HepG2 (cell line): ENCODE data around the gene INHBE. TPM values are rescaled to one million over a fixed set of nuclear protein-coding genes. Genes with fewer than 3 reads are reported as not detected.

Experiments used
- AKNA ChIP-seq: sonication (generic); formaldehyde crosslinking; IDR thresholded peaks from 2 replicates; pipeline ENCODE4 v1.4.0; 2020; ENCODE audit warnings: missing genetic modification reagents, borderline replicate concordance
- CEBPG ChIP-seq: IDR thresholded peaks from 2 replicates; pipeline ENCODE4 v1.6.1; 2016
- ZBTB33 ChIP-seq: sonication (generic); formaldehyde crosslinking; IDR thresholded peaks from 2 replicates; pipeline ENCODE4 v1.4.0; 2020; ENCODE audit warnings: missing genetic modification reagents
- ZNF724P ChIP-seq: sonication (generic); formaldehyde crosslinking; IDR thresholded peaks from 2 replicates; pipeline ENCODE4 v1.8.0; 2022; ENCODE audit warnings: missing genetic modification reagents, borderline replicate concordance
- ZNF788 ChIP-seq: sonication (generic); formaldehyde crosslinking; IDR thresholded peaks from 2 replicates; pipeline ENCODE4 v1.5.0; 2020; ENCODE audit warnings: mild to moderate bottlenecking, missing genetic modification reagents, borderline replicate concordance
- polyA plus RNA-seq, 8 experiments: library from polyadenylated mRNA; depleted of rRNA in 3 of 8; stranded (reverse) in 7 of 8; unstranded in 1 of 8; fragments of >200 nt; fragmentation: Illumina TruSeq in 4 of 8; extraction: Trizol in 4 of 8; gene quantifications; 2 replicates each; pipeline versions ENCODE4 v1.2.1 to v1.2.3, GENCODE V29; 2011 to 2016; ENCODE audit warnings: low read depth in 4 of 8, missing spikeins in 1 of 8, mixed read lengths in 1 of 8; ENCODE audit not compliant: insufficient read depth in 1 of 8
- total RNA-seq, 5 experiments: library from RNA; depleted of rRNA; stranded (reverse); fragments of >200 nt; fragmentation: Illumina TruSeq; extraction: Trizol; gene quantifications; 2 replicates each; pipeline ENCODE4 v1.2.3, GENCODE V29; 2016; ENCODE audit warnings: low read depth in 1 of 5
- TF ChIP-seq, protein P1 (sequence below): sonication (generic); formaldehyde crosslinking; IDR thresholded peaks from 2 replicates; pipeline ENCODE4 v1.5.1; 2020; ENCODE audit warnings: mild to moderate bottlenecking, missing genetic modification reagents, moderate library complexity
- TF ChIP-seq, protein P2 (sequence below): IDR thresholded peaks from 2 replicates; pipeline ENCODE4 v1.4.0; 2020; ENCODE audit warnings: mild to moderate bottlenecking, missing genetic modification reagents

Gene INHBE
- total and polyA plus RNA-seq, 2 of the 13 experiments (the other 11 are each of a cell fraction or from before 2014, with no cell fraction given), result 17.0 to 32.0 TPM

- TF ChIP-seq, protein P1, sequence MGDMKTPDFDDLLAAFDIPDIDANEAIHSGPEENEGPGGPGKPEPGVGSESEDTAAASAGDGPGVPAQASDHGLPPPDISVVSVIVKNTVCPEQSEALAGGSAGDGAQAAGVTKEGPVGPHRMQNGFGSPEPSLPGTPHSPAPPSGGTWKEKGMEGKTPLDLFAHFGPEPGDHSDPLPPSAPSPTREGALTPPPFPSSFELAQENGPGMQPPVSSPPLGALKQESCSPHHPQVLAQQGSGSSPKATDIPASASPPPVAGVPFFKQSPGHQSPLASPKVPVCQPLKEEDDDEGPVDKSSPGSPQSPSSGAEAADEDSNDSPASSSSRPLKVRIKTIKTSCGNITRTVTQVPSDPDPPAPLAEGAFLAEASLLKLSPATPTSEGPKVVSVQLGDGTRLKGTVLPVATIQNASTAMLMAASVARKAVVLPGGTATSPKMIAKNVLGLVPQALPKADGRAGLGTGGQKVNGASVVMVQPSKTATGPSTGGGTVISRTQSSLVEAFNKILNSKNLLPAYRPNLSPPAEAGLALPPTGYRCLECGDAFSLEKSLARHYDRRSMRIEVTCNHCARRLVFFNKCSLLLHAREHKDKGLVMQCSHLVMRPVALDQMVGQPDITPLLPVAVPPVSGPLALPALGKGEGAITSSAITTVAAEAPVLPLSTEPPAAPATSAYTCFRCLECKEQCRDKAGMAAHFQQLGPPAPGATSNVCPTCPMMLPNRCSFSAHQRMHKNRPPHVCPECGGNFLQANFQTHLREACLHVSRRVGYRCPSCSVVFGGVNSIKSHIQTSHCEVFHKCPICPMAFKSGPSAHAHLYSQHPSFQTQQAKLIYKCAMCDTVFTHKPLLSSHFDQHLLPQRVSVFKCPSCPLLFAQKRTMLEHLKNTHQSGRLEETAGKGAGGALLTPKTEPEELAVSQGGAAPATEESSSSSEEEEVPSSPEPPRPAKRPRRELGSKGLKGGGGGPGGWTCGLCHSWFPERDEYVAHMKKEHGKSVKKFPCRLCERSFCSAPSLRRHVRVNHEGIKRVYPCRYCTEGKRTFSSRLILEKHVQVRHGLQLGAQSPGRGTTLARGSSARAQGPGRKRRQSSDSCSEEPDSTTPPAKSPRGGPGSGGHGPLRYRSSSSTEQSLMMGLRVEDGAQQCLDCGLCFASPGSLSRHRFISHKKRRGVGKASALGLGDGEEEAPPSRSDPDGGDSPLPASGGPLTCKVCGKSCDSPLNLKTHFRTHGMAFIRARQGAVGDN, result peak; percentile 92
- TF ChIP-seq CEBPG (CRISPR knock-in tag) (peak; percentile 98), AKNA (CRISPR knock-in tag) (no peak), ZBTB33 (peak; percentile 78), ZNF788 (peak; percentile 97; the same call in 1 of the 2 replicates), ZNF724P (CRISPR knock-in tag) (no peak)
- TF ChIP-seq, protein P2, sequence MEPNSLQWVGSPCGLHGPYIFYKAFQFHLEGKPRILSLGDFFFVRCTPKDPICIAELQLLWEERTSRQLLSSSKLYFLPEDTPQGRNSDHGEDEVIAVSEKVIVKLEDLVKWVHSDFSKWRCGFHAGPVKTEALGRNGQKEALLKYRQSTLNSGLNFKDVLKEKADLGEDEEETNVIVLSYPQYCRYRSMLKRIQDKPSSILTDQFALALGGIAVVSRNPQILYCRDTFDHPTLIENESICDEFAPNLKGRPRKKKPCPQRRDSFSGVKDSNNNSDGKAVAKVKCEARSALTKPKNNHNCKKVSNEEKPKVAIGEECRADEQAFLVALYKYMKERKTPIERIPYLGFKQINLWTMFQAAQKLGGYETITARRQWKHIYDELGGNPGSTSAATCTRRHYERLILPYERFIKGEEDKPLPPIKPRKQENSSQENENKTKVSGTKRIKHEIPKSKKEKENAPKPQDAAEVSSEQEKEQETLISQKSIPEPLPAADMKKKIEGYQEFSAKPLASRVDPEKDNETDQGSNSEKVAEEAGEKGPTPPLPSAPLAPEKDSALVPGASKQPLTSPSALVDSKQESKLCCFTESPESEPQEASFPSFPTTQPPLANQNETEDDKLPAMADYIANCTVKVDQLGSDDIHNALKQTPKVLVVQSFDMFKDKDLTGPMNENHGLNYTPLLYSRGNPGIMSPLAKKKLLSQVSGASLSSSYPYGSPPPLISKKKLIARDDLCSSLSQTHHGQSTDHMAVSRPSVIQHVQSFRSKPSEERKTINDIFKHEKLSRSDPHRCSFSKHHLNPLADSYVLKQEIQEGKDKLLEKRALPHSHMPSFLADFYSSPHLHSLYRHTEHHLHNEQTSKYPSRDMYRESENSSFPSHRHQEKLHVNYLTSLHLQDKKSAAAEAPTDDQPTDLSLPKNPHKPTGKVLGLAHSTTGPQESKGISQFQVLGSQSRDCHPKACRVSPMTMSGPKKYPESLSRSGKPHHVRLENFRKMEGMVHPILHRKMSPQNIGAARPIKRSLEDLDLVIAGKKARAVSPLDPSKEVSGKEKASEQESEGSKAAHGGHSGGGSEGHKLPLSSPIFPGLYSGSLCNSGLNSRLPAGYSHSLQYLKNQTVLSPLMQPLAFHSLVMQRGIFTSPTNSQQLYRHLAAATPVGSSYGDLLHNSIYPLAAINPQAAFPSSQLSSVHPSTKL (CRISPR knock-in tag), result peak; percentile 99
Observed at GRCh38 chr12:57451233-57451778, 3.8 kb upstream of the INHBE start (continued).
